ENCODE results near the gene ELAPOR1. TPM values are rescaled to one million over a fixed set of nuclear protein-coding genes. Genes with fewer than 3 reads are reported as not detected.
A peak's percentile ranks its signal among the peaks of the same experiment; 100 is the strongest.

The ELAPOR1 gene
- total and polyA plus RNA-seq, 11 donors: 0.04 to 0.83 (median 0.23) TPM; not detected in 2

- intact Hi-C loops (cut with DNase I): loop anchor here in 3 of 10 donors (1.0 to 5.0 kb wide), 2 partner anchors 9 to 47 kb away; partner anchors contain the start of gene WDR47 (in 2 of the 3)
- peak in 3 of 4 donors; percentile 35 to 45 (median 43) for ATAC-seq
- peak in 4 of 5 donors; percentile 44 to 72 (median 65) for DNase-seq
Observed at GRCh38 chr1:109089242-109090015, 24.5 kb upstream of the ELAPOR1 start.

DNA sequence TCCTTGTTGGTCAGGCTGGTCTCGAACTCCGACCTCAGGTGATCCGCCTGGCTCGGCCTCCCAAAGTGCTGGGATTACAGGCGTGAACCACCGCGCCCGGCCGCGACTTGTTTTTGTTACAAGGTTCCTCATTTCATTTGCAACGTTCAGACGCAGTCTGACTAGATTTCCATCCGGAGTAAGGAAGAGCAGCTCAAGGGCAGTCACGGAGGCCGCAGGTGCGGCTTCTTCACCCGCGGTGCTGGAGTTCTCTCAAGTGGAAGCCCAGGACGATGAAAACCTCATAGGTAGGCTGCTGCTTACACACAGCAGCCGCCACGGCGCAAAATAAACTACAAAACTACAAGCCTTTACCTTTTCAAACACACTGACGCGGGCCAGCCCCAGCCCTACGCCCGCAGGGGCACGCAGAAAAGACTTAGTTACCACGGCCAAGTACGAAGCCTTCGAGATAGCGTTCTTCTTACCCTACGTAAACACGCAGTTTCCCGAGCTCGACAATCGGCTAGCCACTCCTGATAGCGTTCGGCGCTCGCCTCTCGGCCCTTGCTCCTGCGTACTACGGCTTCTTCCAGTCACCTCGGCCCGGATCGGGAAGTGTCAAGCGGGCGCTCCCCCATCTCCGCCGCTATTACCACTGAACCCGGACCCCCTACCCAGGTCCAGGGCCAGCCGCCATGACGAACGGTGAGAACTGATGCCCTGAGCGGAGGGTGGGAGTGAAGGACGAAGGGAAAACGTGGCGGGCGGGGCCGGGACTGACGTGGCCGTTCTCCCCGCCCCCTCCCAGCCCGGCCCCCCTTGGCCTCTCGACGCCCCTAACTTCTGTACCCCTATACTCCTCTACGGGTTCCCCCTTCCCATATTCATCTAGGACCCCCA is 23.5 kb upstream of the ELAPOR1 start, which contains the start of gene TMEM167B:
TSS of gene TMEM167B (plus strand) at position 569 of the 882 bp plus-strand sequence. CDS start at position 678, 109 bp downstream.
- intact Hi-C loops (cut with DNase I): loop anchor here in 3 of 10 donors (1.0 to 5.0 kb wide), 2 partner anchors 10 to 48 kb away; partner anchors contain the start of gene WDR47 (in 2 of the 3)
- TF ChIP-seq POLR2A (IDR thresholded peaks at IDR 0.05) (peak in 1 of 2 donors; percentile 77), CTCF (IDR thresholded peaks at IDR 0.05) (no peak)
- peak; percentile 92 to 96 (median 94) for DNase-seq
- Histone ChIP-seq H3K27me3 (no peaks in the 10 kb centered on the region), H3K36me3 (peaks cover 0 to 28% (median 26%) of the 10 kb centered on the region in 9 donors), H3K9me3 (peaks cover 0 to 3% (median 0%) of the 10 kb centered on the region in 12 donors), H3K27ac (peak within 1 kb of the TSS; percentile 93 to 99 (median 98)), H3K4me3 (peak within 1 kb of the TSS; percentile 56 to 95 (median 88)), H3K4me1 (peaks cover 0 to 51% (median 24%) of the 10 kb centered on the region in 12 donors)
- 3 to 12% (median 5%) methylated on average over 44 to 67 of the region's 67 CpGs for WGBS, 4 donors
- peak; percentile 90 to 97 (median 94) for ATAC-seq

More at GRCh38 chr1:109089242-109090015, 24.5 kb upstream of the ELAPOR1 start:
- Histone ChIP-seq H3K4me1 (peaks cover 0 to 43% (median 21%) of the 10 kb centered on the region in 12 donors), H3K36me3 (peaks cover 0 to 19% (median 16%) of the 10 kb centered on the region in 9 donors), H3K27me3 (no peaks in the 10 kb centered on the region), H3K9me3 (peaks cover 0 to 3% (median 0%) of the 10 kb centered on the region in 12 donors), H3K27ac (peak overlapping the region in 11 of 12 donors; percentile 93 to 99 (median 98)), H3K4me3 (peak overlapping the region in 11 of 12 donors; percentile 64 to 95 (median 88))
- WGBS, 4 donors: 49 to 85% (median 73%) methylated on average over 31 of the region's 31 CpGs
- TF ChIP-seq CTCF (IDR thresholded peaks at IDR 0.05) (peak in 11 of 12 donors; percentile 36 to 66 (median 51)), POLR2A (IDR thresholded peaks at IDR 0.05) (no peak)

DNA sequence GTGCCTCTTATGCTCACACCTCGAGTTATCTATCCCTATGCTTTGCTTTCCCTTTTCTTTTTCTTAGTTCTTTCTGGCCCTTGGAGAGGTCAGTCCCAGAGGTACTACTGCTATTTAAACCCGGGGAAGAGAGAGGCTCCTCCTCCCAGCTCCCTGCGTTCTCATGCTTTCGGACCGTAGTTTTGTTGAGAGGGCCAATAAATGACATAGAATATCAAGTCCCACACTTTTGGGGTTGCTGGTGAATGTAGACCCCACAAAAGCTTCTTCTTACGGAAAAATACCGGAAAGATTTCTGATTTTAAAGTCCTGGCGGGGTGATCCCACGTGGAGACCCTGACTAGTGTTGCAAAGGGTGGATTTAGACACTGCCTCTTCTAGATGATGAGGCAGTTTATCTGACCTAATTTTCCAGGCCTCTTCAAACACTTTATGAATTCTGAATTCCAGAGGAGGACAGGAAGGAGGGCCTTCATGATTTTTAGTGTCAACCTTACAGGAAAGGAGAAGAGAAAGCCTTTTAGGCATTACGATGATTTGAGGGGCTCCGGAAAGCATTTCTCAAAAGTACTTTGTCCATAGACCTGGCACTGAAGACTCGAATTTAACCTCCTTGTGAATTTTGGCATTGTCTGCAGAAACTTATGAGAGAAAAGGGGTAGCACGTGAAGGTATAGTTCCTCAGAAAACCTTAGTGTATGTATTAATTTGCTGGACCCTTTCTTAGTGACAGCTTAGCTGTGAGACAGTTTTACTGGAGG is 22.7 kb upstream of the ELAPOR1 start:
- DNase-seq (no peak), ATAC-seq (peak; percentile 53 to 72 (median 68))
- TF ChIP-seq CTCF (IDR thresholded peaks at IDR 0.05) (no peak), POLR2A (IDR thresholded peaks at IDR 0.05) (no peak)
- H3K36me3 ChIP-seq: peaks cover 0 to 36% (median 34%) of the 10 kb centered on the region in 9 donors
- peaks cover 0 to 59% (median 28%) of the 10 kb centered on the region in 12 donors for H3K4me1 ChIP-seq
- H3K27ac ChIP-seq: peak overlapping the region; percentile 93 to 99 (median 98)
- no peaks in the 10 kb centered on the region for H3K27me3 ChIP-seq
- intact Hi-C loops (cut with DNase I): loop anchor here in 2 of 10 donors (5.0 kb wide), 1 partner anchor 49 kb away; the partner anchor contains the start of gene WDR47 (in 2 of the 2)
- H3K4me3 ChIP-seq: peak overlapping the region; percentile 56 to 95 (median 88)
- WGBS, 4 donors: 2 to 3% (median 3%) methylated on average over 13 of the region's 13 CpGs
- peaks cover 0 to 3% (median 0%) of the 10 kb centered on the region in 12 donors for H3K9me3 ChIP-seq
